Stimulated activated CD8-positive, alpha-beta memory T cell treated with anti-CD3 and anti-CD28 coated beads, Interleukin-12 subunit alpha, Interleukin-12 subunit beta, amount 100 ng/mL, for 4 hours (primary cell): Measurements from ENCODE around the gene DALRD3.

Experiments used
- DNase-seq: peaks from one replicate; pipeline ENCODE4 v3.0.0-alpha.2; 2020; ENCODE audit warnings: low read depth

Gene DALRD3

GRCh38 chr3:49004352-49005302 is 13.8 kb downstream of the DALRD3 start:
- DNase-seq: no peak

GRCh38 chr3:49001155-49001554 is 17.2 kb downstream of the DALRD3 start:
- DNase-seq: no peak

- DNase-seq: no peak
These were observed 19.1 kb downstream of the DALRD3 start for GRCh38 chr3:48999085-48999858.

DNA sequence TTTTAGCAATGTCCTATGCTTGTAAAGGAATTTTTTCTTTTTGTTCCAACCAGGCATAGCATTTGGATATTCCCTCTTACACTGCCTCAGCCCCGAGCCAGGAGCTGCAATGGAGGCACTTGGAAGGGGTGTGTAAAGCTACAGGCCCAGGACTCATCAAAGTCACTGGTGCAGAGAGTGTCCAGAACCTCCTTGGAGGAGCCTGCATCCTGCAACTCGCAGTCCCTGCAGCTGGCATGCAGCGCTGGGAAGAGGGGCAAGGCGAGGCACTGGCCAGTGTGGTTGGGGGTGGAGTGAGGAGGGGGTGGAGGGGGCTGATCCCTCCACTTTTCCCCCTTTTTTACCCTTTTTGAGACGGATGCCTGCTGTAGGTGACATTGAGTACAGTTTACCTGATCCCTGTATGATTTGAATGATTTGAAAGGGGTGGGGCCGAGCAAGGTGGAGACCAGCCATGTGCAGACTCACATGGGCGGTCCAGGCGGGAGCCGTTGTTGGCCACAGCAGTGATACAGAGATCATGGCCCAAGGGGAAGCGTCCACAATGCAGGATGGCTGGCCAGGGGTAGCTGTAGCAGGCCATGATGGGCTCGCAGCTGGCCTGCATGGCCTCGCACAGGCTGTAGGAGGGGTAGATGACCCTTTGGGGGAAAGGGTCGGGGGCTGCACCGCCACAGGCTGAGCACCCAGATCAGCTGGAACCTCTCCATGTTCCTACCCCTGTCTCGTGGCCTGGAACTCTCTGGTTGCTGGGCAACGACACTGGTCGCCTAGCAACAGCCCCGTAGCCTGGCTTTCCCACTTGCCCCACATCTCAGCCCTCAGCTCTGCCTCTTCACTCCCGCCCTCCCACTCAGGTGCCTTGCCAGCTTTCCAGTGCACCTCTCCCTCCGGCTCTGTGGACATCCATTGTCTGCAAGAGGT is 20.4 kb downstream of the DALRD3 start:
- no peak for DNase-seq

- no peak for DNase-seq
These were observed 21.2 kb downstream of the DALRD3 start for GRCh38 chr3:48997102-48997635.

GRCh38 chr3:48996640-48997039 is 21.7 kb downstream of the DALRD3 start:
- DNase-seq: no peak

GRCh38 chr3:48993834-48994233 is 24.5 kb downstream of the DALRD3 start:
- DNase-seq: no peak

DNA sequence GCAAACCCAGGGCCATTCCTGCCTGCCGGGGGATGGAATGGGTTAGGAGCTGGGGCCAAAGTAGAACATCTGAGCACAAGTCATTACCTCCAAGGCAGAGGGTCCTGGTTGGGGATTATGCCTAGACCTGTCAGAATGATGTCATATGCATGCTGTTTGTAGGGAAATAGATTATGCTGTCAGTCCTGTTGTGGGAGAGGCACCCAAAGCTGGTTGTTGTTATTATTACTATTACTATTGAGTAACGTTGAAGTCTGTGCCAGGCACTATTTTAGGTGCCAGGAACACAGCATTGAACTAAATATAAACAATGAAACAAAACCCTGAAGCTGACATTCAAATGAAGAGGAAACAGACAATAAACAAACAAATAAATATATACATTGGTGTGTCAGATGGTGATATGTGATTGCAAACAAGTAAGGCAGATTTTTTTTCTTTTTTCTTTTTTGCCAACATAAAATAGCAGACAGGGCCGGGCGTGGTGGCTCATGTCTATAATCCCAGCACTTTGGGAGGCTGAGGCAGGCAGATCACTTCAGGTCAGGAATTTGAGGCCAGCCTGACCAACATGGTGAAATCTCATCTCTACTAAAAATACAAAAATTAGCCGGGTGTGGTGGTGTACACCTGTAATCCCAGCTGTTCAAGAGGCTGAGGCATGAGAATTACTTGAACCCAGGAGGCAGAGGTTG is 26.4 kb downstream of the DALRD3 start:
- DNase-seq: no peak

GRCh38 chr3:48990636-48991469 is 27.5 kb downstream of the DALRD3 start:
- DNase-seq: peak; percentile 15

DNA sequence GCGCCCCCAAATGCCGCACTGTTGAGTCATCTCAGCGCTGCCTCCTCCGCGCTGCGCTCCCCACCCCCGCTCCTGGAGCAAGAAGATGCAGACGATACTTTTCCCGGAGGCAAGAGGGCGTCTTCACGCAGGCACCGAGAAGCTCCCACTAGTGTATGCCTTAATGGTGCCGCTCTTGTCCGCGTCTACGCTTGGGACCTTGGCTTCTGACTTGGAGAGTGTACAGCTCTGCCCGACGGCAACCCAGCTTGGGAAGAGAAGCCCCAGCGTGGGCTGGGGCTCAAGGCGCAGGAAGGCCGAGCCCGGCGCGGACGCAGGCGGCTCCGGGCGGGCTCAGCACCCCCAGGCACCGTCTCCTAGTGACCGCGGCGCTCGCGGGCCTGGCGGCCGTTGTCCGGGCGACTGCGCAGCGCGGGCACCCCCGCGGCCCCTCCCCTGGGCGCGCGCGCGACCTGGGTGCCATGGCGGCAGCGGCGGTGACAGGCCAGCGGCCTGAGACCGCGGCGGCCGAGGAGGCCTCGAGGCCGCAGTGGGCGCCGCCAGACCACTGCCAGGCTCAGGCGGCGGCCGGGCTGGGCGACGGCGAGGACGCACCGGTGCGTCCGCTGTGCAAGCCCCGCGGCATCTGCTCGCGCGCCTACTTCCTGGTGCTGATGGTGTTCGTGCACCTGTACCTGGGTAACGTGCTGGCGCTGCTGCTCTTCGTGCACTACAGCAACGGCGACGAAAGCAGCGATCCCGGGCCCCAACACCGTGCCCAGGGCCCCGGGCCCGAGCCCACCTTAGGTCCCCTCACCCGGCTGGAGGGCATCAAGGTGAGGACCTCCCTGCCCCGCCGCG is 28.4 kb downstream of the DALRD3 start, which contains the start of gene P4HTM:
P4HTM (plus strand) TSS at position 446 of the 840 bp plus-strand sequence; CDS start at position 462, 16 bp downstream.
- peak; percentile 78 for DNase-seq

DNA sequence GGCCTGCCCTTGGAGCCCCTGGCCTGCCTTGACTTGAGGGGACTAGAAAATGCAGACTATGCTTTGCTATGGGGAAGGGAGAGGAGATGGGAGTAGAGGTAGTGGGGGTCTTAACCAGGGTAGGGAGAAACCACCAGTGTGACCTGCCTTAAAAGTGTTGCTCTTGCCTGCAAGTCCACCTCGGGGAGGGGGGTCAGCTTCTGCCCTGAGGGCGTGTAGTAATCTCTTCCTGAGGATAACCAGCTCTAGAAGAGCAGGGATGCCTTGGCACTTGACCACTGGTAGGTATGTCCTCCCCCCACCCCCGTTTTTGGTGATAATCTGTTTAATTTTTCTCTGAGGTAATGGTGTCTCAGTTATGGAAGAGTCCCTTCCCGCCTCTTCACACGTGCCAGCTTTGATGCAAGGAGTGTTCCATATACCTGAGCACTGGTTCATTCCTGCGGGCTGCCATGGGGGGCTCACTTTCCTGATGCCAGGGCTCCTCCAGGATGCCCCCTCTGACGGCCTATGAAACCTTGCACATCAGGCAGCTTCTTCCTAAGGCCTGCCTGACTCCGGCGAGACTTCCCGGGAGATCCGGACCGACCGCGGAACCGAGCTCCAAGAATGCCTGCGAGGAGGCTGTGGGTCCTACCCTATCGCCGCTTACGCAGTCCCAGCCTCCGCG is 29.1 kb downstream of the DALRD3 start:
- DNase-seq: no peak

GRCh38 chr3:48985831-48986376 is 32.5 kb downstream of the DALRD3 start:
- DNase-seq: no peak

DNA sequence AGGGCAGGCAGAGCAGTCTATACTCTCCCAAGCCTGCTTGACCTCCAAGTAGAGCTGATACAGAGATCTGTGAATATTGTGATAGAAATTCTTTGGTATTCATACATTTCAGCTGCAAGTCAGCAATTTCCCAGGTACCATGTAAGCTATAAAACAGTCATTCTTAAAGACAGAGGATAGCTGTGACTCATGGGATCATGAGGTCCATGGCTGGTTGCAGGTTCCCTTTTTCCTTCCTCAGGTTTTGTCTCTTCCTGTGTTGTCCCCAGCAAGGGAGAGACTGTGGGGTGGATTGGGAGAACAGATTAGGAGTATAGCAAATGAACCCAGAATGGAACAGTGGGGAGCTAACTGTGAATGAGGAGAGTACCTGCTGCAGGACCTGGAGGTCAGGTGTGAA is 33.7 kb downstream of the DALRD3 start:
- DNase-seq: no peak

GRCh38 chr3:48983096-48983495 is 35.3 kb downstream of the DALRD3 start:
- no peak for DNase-seq

DNA sequence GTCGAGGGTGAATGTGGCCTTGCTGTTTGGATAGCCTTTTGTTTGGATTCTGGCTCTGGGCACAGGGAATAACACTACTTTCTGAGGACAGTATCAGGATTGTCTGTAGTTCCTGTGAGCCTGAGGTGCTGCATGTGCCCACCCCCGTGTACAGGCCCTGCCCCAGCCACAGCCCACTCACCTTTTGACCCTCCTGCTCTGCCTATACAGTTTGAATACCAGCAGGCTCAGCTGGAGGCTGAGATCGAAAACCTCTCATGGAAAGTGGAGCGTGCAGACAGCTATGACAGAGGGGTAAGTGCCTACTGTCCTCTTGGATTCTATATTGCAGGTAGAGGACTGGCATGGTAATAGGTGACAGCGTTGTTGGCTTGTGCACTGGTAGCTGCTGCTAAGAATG is 35.7 kb downstream of the DALRD3 start:
- no peak for DNase-seq

GRCh38 chr3:48982016-48982415 is 36.4 kb downstream of the DALRD3 start:
- no peak for DNase-seq

- DNase-seq: no peak
These were observed 38.1 kb downstream of the DALRD3 start for GRCh38 chr3:48980295-48980694.

DNA sequence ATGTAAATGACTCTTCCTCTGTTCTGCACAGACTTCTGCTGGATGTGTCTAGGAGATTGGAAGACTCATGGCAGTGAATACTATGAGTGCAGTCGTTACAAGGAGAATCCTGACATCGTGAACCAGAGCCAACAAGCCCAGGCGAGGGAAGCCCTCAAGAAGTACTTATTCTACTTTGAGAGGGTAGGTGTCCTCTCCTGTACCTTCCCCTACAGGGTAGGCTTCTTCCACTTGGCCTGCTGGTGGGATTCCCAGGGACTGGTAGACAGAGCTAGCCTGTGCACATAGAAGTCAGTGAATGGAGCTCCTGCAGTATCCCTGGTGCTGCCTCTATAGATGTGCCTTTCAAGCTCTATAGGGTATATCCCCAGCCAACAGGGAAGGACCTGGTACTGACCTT is 38.9 kb downstream of the DALRD3 start:
- no peak for DNase-seq
